MCF 10A (cell line): ENCODE measurements around the gene PGBD4. TPM values are rescaled to one million over a fixed set of nuclear protein-coding genes. Genes with fewer than 3 reads are reported as not detected.

ENCODE experiments used
- BruUV-seq: library from RNA; stranded (reverse); fragments of 400-500 nt; replicated peaks from 2 replicates; lab custom pipeline; 2021; lab: Mats Ljungman, UMichigan
- CTCF ChIA-PET: fragments of 300-600 bp; sonication (Branson Sonifier 250); formaldehyde crosslinking; extraction: SDS; loops from one replicate; lab custom pipeline; 2021; ENCODE audit warnings: antibody characterized with exemption, inconsistent platforms; lab: Yijun Ruan, JAX
- POLR2A ChIA-PET: fragments of 300-600, 350-650 bp; sonication (Branson Sonifier 250); formaldehyde crosslinking; extraction: SDS; loops from one replicate; lab custom pipeline; 2020; ENCODE audit warnings: antibody characterized with exemption, inconsistent platforms; lab: Yijun Ruan, JAX
- DNase-seq: peaks from one replicate; pipeline ENCODE4 v3.0.0-alpha.2; 2018; ENCODE audit not compliant: unreplicated experiment
- H3K27ac Mint-ChIP-seq: one replicate; pipeline ENCODE4 v1.8.0; 2022; ENCODE audit warnings: mild to moderate bottlenecking, low read depth, mixed read lengths; ENCODE audit not compliant: unreplicated experiment
- H3K27me3 Mint-ChIP-seq: one replicate; pipeline ENCODE4 v1.8.0; 2022; ENCODE audit warnings: mixed read lengths; ENCODE audit not compliant: insufficient read depth, unreplicated experiment
- H3K36me3 Mint-ChIP-seq: one replicate; pipeline ENCODE4 v1.8.0; 2022; ENCODE audit warnings: mild to moderate bottlenecking, moderate library complexity, mixed read lengths; ENCODE audit not compliant: insufficient read depth, unreplicated experiment
- H3K4me1 Mint-ChIP-seq: one replicate; pipeline ENCODE4 v1.8.0; 2022; ENCODE audit warnings: mixed read lengths; ENCODE audit not compliant: insufficient read depth, unreplicated experiment
- H3K4me3 Mint-ChIP-seq: one replicate; pipeline ENCODE4 v1.8.0; 2022; ENCODE audit warnings: mild to moderate bottlenecking, moderate library complexity, mixed read lengths; ENCODE audit not compliant: unreplicated experiment
- H3K9me3 Mint-ChIP-seq: one replicate; pipeline ENCODE4 v1.8.0; 2022; ENCODE audit warnings: mixed read lengths; ENCODE audit not compliant: unreplicated experiment
- CTCF ChIP-seq: fragments of 200-600 bp; IDR thresholded peaks from one replicate; pipeline ENCODE4 v1.8.0; 2022; ENCODE audit warnings: antibody characterized with exemption, mild to moderate bottlenecking; ENCODE audit not compliant: unreplicated experiment
- intact Hi-C: fragments of 100-400 bp; cut with micrococcal nuclease; formaldehyde crosslinking; loops from 2 replicates; pipeline ENCODE4 v1.14.1; 2022
- total RNA-seq: library from RNA; stranded (reverse); gene quantifications from 2 replicates; pipeline ENCODE4 v1.2.3, GENCODE V29; 2022

Gene PGBD4
- total RNA-seq, 1 experiment from 2014 or later = 2.4 TPM

- POLR2A ChIA-PET = interaction anchor here (0.6 to 2.3 kb wide), 4 partner anchors 18 to 160 kb away, joined by 3 to 12 read pairs (median 4); partner anchors contain the start of genes AVEN and EMC4
- intact Hi-C loops = no loop called here
- no peaks in the 10 kb centered on the region for H3K9me3 Mint-ChIP-seq
Measured at GRCh38 chr15:34065261-34065660, 36.6 kb upstream of the PGBD4 start.

GRCh38 chr15:34065941-34066340 lies 35.9 kb upstream of the PGBD4 start:
- Mint-ChIP-seq H3K4me3 (no peak overlapping the region), H3K27ac (no peak overlapping the region), H3K36me3 (no peaks in the 10 kb centered on the region), H3K4me1 (peaks cover 6% of the 10 kb centered on the region), H3K9me3 (no peaks in the 10 kb centered on the region), H3K27me3 (no peaks in the 10 kb centered on the region)
- peak; percentile 11 for DNase-seq
- TF ChIP-seq CTCF = no peak
- no TSS peak for BruUV-seq
- ChIA-PET POLR2A (interaction anchor here (0.6 to 2.3 kb wide), 5 partner anchors 17 to 371 kb away, joined by 3 to 12 read pairs (median 4); partner anchors contain the start of genes AVEN, EMC4 and GOLGA8A), CTCF (interaction anchor here (0.6 to 2.4 kb wide), 8 partner anchors 18 to 855 kb away, joined by 3 to 7 read pairs (median 3); partner anchors contain the start of gene KATNBL1)
- intact Hi-C loops = no loop called here

More at GRCh38 chr15:34065261-34065660, 36.6 kb upstream of the PGBD4 start:
- DNase-seq = no peak
- H3K36me3 Mint-ChIP-seq = no peaks in the 10 kb centered on the region
- H3K4me1 Mint-ChIP-seq = peaks cover 6% of the 10 kb centered on the region
- no TSS peak for BruUV-seq
- no peak overlapping the region for H3K4me3 Mint-ChIP-seq
- no peak for TF ChIP-seq CTCF
- no peaks in the 10 kb centered on the region for H3K27me3 Mint-ChIP-seq
- CTCF ChIA-PET = interaction anchor here (0.6 to 2.4 kb wide), 7 partner anchors 18 to 855 kb away, joined by 3 to 7 read pairs (median 3); no protein-coding TSS in a partner anchor
- H3K27ac Mint-ChIP-seq = no peak overlapping the region

GRCh38 chr15:34070003-34070402 lies 31.9 kb upstream of the PGBD4 start:
- ChIA-PET CTCF (interaction anchor here (1.8 kb wide), 1 partner anchor 9 kb away, joined by 6 read pairs; no protein-coding TSS in a partner anchor), POLR2A (no interaction called here)
- no peak for DNase-seq
- H3K27me3 Mint-ChIP-seq = no peaks in the 10 kb centered on the region
- no peaks in the 10 kb centered on the region for H3K4me1 Mint-ChIP-seq
- no peak for TF ChIP-seq CTCF
- H3K36me3 Mint-ChIP-seq = no peaks in the 10 kb centered on the region
- intact Hi-C loops = no loop called here
- BruUV-seq = no TSS peak
- H3K27ac Mint-ChIP-seq = no peak overlapping the region
- no peaks in the 10 kb centered on the region for H3K9me3 Mint-ChIP-seq
- H3K4me3 Mint-ChIP-seq = no peak overlapping the region

GRCh38 chr15:34076785-34077184 lies 25.1 kb upstream of the PGBD4 start:
- no TSS peak for BruUV-seq
- Mint-ChIP-seq H3K36me3 (no peaks in the 10 kb centered on the region), H3K27me3 (no peaks in the 10 kb centered on the region), H3K4me1 (no peaks in the 10 kb centered on the region), H3K9me3 (no peaks in the 10 kb centered on the region), H3K4me3 (no peak overlapping the region), H3K27ac (no peak overlapping the region)
- intact Hi-C loops = no loop called here
- ChIA-PET POLR2A (no interaction called here), CTCF (interaction anchor here (0.6 kb wide), 2 partner anchors 24 to 861 kb away, joined by 3 read pairs; no protein-coding TSS in a partner anchor)
- no peak for DNase-seq
- no peak for TF ChIP-seq CTCF
